Measurements from ENCODE around the gene SERF2.
"Not testable (repeated sequence)": the region's sequence is repeated elsewhere in the genome, so short reads cannot be mapped to it uniquely, and the experiment has no call there.

Gene SERF2

GRCh38 chr15:43793647-43794046 lies 1.5 kb downstream of the SERF2 start:
- DNase-seq (ENCODE audit: low read depth), result no peak

DNA sequence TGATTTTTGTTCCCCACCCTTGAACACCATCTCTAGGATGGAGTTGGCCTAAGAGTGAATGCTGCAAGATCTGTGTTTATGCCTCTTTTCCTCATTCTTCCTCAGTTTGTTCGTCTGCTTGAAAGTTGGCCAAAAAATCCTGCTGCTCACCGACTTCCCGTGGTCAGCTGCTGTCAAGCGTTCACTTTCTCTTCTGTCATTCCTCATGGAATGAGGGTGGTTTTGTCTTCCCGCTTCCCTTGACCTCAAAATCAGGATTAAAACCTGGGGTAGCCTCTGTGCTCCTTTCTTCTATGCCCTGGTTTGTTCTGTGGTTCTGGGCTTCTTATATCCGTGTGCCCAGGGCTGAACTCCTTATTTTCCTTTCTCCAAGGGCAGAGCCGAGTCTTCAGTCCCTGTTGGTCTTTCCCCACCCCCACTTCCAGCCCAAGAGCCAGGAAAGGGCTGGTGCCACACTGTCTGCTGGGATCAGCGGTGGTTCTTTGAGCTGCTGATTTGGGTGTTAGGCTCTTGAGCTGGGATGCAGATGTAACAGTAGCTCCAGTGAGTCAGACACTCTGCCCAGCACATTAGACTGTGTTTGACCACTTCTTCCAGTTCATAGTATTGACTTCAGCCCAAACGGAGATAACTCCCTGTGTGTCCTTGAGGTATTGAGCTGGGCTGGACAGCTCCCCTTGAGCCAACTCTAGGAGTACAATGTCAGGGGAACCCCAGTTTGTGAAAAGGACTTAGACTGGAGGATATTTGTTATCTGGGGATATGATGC lies 2.3 kb downstream of the SERF2 start:
- DNase-seq (ENCODE audit: low read depth), result peak; percentile 69

GRCh38 chr15:43795197-43795596 lies 3.1 kb downstream of the SERF2 start:
- no peak for DNase-seq (ENCODE audit: low read depth)

- no peak for DNase-seq (ENCODE audit: low read depth)
These were observed 3.9 kb downstream of the SERF2 start for GRCh38 chr15:43795997-43796396.

DNA sequence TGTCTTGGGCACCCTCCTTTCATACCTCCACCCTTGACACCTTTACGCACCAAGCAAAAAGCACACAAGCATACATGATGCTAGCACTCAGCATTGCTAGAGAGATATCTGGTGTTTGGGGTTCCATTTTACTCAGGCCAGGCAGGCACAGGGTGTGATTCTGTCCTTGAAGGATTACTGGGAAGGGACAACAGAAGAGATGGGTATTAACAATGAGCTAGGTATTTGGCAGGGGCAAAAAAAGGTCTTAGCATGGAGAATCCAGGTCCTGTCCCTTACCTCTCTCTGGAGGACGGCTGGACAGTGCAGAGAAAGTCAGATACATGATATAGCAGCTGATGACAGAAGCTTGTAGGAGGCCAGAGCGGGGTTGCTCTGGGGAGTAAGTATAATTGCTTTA lies 4.4 kb downstream of the SERF2 start:
- no peak for DNase-seq (ENCODE audit: low read depth)

- DNase-seq (ENCODE audit: low read depth), result no peak
These were observed 7.3 kb downstream of the SERF2 start for GRCh38 chr15:43799209-43799944.

DNA sequence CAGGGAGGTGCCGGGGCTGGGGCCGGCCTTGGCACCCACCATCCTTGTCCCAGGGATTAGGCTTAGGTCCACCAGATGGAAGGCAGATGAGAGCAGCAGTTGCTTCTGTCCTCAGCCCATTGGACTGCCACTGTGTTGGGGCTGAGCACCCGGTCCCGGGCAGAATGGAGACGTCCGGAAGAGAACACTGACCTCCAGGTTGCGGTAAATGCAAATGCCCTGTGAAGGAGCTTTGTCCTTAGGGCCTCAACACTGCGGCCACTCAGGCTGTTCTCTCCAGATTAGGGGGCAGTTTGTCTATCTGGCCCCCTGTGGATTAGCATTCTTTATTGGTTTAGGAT lies 7.8 kb downstream of the SERF2 start, which contains the start of gene SERINC4:
TSS of gene SERINC4 (minus strand) at position 276 of the 341 bp plus-strand sequence. CDS start at position 42, 234 bp downstream.
- DNase-seq (ENCODE audit: low read depth), result no peak

DNA sequence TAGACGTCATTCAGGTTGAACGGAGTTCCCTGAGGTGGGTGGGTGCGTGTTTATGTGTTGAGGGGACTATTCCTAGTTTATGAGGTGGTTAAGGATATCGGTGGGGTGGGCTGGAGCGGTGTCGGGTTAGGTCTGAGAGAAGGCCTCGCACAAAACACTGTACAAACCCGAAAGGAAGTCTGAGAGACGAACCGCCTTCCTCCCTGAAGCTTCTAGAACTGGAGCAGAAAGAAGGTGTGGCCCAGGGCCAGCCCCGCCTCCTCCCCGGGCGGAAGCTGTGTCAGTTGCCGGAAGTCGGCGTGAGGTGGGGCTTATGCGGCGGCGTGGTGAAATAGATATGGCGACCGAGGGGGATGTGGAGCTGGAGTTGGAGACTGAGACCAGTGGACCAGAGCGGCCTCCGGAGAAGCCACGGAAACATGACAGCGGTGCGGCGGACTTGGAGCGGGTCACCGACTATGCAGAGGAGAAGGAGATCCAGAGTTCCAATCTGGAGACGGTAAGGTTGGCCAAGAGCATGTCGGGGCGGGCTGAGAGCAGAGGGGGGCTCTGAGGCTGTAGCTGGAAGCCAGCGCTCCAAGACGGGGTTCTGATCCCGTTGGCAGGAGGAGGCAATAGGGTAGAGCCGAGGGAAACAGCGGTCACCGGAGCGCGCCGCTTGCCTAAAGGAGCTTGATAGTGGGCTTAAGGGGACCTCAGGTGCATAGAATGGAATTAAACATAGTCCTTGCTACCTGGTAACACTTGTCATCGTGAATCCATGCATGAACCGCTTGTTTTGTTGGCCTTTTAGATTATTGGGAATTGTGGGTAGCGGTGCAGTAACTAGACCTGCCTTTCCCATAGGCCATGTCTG lies 8.4 kb downstream of the SERF2 start, which contains the start of gene HYPK:
TSS of gene HYPK (plus strand) at position 314 of the 856 bp plus-strand sequence. CDS start at position 338, 24 bp downstream.
- peak; percentile 81 for DNase-seq (ENCODE audit: low read depth)

DNA sequence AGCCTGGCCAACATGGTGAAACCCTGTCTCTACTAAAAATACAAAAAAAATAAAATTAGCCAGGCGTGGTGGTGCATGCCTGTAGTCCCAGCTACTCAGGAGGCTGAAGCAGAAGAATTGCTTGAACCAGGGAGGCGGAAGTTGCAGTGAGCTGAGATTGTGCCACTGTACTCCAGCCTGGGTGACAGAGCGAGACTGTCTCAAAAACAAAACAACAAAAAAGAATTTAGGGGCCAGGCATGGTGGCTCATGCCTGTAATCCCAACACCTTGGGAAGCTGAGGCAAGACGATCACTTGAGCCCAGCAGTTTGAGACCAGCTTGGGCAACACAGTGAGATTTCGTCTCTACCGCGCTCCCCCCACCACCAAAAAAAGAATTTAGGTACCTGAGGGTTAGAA lies 10.6 kb downstream of the SERF2 start:
- not testable (repeated sequence) for DNase-seq (ENCODE audit: low read depth)

DNA sequence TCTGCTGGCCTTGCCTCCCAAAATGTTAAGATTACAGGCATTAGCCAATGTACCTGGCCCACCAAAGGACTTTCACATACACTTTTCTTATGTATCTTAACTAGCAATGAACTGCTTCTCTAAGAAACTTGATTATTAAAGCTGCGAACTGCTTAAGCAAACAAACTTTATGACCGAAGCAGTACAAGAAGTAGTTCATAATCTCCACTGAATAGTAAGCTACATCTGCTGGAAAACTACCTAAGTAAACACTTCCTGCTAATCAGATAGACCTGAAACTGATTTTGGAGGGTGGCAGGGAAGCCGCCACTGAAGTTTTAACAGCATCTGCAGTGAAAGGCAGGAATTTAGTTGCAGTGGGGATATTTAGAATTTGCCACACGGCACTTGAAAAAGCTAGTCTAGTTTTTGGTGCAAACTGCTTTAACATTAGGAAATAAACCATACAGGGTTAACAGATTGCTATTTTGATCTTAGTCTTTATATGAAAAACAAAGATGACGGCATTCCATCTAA lies 16.4 kb downstream of the SERF2 start:
- DNase-seq (ENCODE audit: low read depth), result no peak

DNA sequence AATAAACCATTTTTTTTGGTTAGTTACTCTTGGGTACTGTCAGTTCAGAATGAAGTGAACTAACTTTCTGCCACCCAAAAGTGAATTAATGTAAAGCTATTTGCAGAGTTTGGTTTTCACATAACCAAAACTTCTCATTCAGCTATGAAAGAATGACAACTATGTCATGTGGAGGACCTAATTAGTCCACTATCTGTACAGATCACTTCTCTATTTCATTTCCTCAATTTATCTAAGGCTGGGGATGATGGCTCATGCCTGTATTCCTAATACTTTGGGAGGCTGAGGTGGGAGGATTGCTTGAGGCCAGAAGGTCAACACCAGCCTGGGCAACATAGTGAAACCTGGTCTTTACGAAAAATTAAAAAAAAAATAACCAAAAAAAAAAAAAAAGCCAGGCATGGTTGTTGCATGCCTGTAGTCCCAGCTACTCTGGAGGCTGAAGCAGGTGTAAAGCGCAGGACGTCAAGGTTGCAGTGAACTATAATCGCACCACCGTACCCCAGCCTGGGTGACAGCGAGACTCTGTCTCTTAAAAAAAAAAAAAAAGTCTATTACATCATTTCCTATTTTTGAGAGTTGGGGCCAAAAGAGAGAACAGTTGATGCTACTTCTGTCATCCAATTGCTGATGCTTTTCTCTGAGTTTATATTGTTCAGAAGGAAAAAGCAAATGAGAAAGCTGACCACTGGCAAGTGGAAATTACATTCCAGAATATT lies 17.0 kb downstream of the SERF2 start:
- DNase-seq (ENCODE audit: low read depth), result no peak

- not testable (repeated sequence) for DNase-seq (ENCODE audit: low read depth)
These were observed 22.9 kb downstream of the SERF2 start for GRCh38 chr15:43815064-43815463.

GRCh38 chr15:43821505-43821904 lies 29.4 kb downstream of the SERF2 start:
- DNase-seq (ENCODE audit: low read depth), result no peak

- peak; percentile 97 for DNase-seq (ENCODE audit: low read depth)
These were observed 32.5 kb downstream of the SERF2 start, which contains the start of gene MFAP1 for GRCh38 chr15:43824302-43825246. MFAP1 (minus strand) TSS chr15:43824690; CDS start chr15:43824569, 121 bp downstream.

DNA sequence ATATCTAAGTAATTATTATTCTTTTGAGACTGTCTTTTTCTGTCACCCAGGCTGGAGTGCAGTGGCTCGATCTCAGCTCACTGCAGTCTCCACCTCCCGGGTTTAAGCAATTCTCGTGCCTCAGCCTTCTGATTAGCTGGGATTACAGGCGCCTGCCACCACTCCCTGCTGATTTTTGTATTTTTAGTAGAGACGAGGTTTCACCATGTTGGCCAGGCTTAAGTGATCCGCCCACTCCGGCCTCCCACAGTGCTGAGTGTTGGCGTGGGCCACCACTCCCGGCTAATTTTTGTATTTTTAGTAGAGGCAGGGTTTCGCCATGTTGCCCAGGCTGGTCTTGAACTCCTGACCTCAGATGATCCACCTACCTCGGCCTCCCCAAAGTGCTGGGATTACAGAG lies 33.2 kb downstream of the SERF2 start:
- not testable (repeated sequence) for DNase-seq (ENCODE audit: low read depth)

GRCh38 chr15:43826029-43826507 lies 33.9 kb downstream of the SERF2 start:
- DNase-seq (ENCODE audit: low read depth), result no peak

- DNase-seq (ENCODE audit: low read depth), result peak; percentile 73
These were observed 34.6 kb downstream of the SERF2 start, which contains the start of gene WDR76 for GRCh38 chr15:43826508-43827341. WDR76 (plus strand) TSS chr15:43827002; CDS start chr15:43827033, 31 bp downstream.

- peak; percentile 8 for DNase-seq (ENCODE audit: low read depth)
These were observed 36.0 kb downstream of the SERF2 start for GRCh38 chr15:43828061-43828657.

All from amniotic epithelial cell (primary cell).